Hematopoietic multipotent progenitor cell treated with erythropoietin and hydrocortisone succinate and interleukin-3 and kit ligand, for 15 days (in vitro differentiated cells): ENCODE data around the gene EPHB3.

ENCODE experiments used
- DNase-seq: peaks from one replicate; pipeline ENCODE4 v3.0.0-alpha.2; 2015; ENCODE audit warnings: low spot score

The EPHB3 gene

GRCh38 chr3:184626923-184627322 lies 65.3 kb downstream of the EPHB3 start:
- DNase-seq, result no peak

DNA sequence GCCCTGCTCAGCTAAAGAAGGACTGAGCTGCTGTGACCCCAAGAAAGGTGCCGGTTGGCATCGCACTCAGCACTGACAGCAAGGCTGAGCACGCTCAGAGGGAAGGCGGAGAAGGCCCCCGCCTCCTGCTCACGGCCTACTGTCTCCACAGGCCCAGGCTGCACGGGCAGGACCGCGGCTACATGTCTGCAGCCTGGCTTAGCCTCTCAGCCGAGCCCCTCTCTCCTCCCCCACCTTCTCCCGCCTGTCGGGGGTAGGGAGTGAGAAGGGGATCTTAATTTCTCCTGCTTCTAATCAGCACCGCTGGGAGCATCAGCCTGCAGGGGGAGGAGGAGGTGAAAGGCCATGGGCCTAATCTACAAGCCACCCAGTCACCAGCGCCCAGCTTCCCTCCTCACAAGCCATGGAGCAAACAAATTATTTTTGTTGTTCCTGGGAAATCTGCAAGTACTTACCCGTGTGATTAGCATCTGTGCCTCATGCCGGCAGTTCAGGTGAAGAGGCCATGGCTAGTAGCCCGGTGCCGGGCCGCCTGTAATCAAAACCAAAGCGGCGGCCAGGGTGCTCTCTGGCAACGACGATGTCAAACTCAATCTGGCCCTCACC lies 68.1 kb downstream of the EPHB3 start:
- DNase-seq, result no peak

DNA sequence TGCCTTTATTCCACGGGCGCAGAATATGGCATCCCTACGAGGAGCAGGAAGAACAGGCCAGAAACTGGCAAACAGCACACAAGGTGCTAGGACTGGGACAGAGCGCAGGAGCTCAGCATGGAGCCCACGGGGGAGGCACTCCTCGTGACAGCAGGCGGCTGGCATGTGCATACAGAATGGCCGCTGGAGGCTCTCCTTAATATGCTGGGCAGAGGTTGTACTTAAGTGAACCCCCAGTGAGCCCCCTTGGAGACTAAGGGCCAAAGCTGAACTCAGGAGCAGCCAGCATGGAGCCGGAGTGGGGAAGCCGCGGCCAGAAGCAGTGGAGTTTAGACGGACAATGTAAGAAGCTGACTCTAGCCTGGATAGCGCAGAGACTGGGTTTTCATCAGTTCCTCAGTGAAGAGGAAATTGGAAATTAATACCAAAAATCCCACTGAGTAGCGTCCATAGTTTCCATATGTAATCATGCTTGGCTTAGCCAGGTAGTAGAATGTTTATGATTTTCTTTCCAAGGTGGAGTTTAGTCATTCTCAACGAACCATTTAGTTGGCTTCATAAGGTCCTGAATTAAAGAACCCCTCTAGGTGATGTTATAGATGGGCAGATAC lies 69.4 kb downstream of the EPHB3 start:
- DNase-seq, result no peak

GRCh38 chr3:184631472-184631861 lies 69.9 kb downstream of the EPHB3 start:
- no peak for DNase-seq
